ENCODE results near the gene CTSE.

The CTSE gene

GRCh38 chr1:205967554-205968335 lies 56.0 kb downstream of the CTSE start:
- DNase-seq: no peak

- no peak for DNase-seq
These were observed 58.4 kb downstream of the CTSE start for GRCh38 chr1:205965036-205965884.

- peak; percentile 88 for DNase-seq
These were observed 60.1 kb downstream of the CTSE start for GRCh38 chr1:205963352-205964155.

- peak; percentile 15 for DNase-seq
These were observed 60.9 kb downstream of the CTSE start for GRCh38 chr1:205962821-205963221.

- DNase-seq: peak; percentile 75
These were observed 61.5 kb downstream of the CTSE start for GRCh38 chr1:205961991-205962820.

- peak; percentile 50 for DNase-seq
These were observed 62.3 kb downstream of the CTSE start for GRCh38 chr1:205961405-205961804.

GRCh38 chr1:205959789-205960188 lies 63.9 kb downstream of the CTSE start:
- no peak for DNase-seq

Measured in fibroblast of skin of right biceps (primary cell).